ENCODE data around the gene TMEM258. TPM values are rescaled to one million over a fixed set of nuclear protein-coding genes. Genes with fewer than 3 reads are reported as not detected.

The TMEM258 gene
- total and polyA plus RNA-seq, 9 of the 15 experiments (the other 6 are each of a cell fraction or from before 2014, with no cell fraction given), result 97.2 to 856 (median 231) TPM

DNA sequence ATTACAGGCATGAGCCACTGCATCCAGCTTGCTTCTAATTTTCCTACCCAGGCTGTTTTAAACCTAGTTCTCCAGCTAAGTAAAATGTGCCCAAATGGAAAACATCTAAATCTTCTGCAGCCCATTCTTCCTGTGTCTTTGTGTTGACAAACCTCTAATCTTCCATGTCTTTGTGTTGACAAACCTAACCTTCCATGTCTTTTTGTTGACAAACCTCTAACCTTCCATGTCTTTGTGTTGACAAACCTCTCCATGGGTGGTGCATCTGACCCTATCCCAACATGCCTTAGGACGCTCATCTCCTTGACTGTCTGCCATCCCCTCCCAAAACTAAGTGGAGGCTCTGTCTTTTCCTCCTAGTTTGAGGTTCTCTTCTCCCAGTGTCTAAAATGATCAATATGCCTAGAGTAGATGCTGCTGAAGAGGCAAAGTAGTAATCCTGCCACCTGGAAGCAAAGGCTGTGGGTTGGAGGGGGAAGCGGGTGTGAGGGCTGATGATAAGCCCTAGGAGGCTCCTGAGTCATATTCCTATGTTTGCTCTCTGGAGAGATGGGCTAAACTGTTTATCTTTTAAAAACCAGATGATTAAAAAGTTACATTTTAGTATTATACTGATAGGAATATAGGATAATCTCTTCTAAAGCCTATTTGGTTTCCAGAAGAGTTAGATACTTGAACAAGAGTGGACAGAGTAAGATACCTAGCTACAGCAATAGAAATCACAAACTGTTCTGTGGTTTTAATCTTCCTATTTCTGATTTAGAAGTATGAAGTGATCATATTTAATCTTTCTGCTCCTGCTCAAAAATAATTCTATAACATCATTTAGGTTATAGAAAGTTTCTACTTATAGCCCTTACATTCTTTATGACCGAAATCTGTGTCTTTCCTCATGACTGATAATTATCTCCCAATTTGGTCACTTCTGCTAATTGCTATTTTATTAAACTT lies 8.2 kb upstream of the TMEM258 start (continued):
- TF ChIP-seq NR1H2 (CRISPR knock-in tag; IDR thresholded peaks at IDR 0.05) (no peak), CBX5 (IDR thresholded peaks at IDR 0.05; ENCODE audit: borderline replicate concordance, low read depth) (no peak), ZNF212 (CRISPR knock-in tag; IDR thresholded peaks at IDR 0.05) (no peak), NFE2 (IDR thresholded peaks at IDR 0.05; ENCODE audit: low read depth) (peak; percentile 79), BHLHE40 (IDR thresholded peaks at IDR 0.05; ENCODE audit: low read length) (peak; percentile 47; the same call in 1 of the 2 replicates), ASH1L (IDR thresholded peaks at IDR 0.05; ENCODE audit: borderline replicate concordance, low read depth, partially characterized antibody) (no peak), ARID1B (IDR thresholded peaks at IDR 0.05) (peak; percentile 98), ZNF41 (CRISPR knock-in tag; conservative IDR thresholded peaks at IDR 0.05) (0 out of 2 replicates have a peak, but pooled peaks have one; percentile 21), JUN (IDR thresholded peaks at IDR 0.05; ENCODE audit: borderline replicate concordance, low read depth, low read length) (peak; percentile 53; the same call in 1 of the 2 replicates), JUN (CRISPR knock-in tag; IDR thresholded peaks at IDR 0.05; ENCODE audit: borderline replicate concordance) (no peak), ZNF274 (IDR thresholded peaks at IDR 0.05; ENCODE audit: borderline replicate concordance, low read depth, low read length) (peak; percentile 43; the same call in 1 of the 2 replicates), KLF1 (tag; IDR thresholded peaks at IDR 0.05) (no peak), TBP (optimal IDR thresholded peaks at IDR 0.05; ENCODE audit: low read depth, low read length) (no peak), SMAD3 (CRISPR knock-in tag; conservative IDR thresholded peaks at IDR 0.05) (no peak), SIN3B (IDR thresholded peaks at IDR 0.05; ENCODE audit: low read depth) (no peak), ZNF232 (CRISPR knock-in tag; IDR thresholded peaks at IDR 0.05) (no peak), NR2F6 (CRISPR knock-in tag; IDR thresholded peaks at IDR 0.05) (no peak), NBN (IDR thresholded peaks at IDR 0.05; ENCODE audit: low read depth) (no peak), MXI1 (IDR thresholded peaks at IDR 0.05; ENCODE audit: low read depth, low read length) (no peak), NCOA2 (IDR thresholded peaks at IDR 0.05; ENCODE audit: partially characterized antibody in 2 of 2) (no peak), RCOR1 (IDR thresholded peaks at IDR 0.05; ENCODE audit: borderline replicate concordance in 1 of 2, low read depth in 2 of 2, low read length in 2 of 2) (peak; percentile 46 to 89; a peak in 3 of 4 replicates), GATAD2A (IDR thresholded peaks at IDR 0.05) (peak; percentile 73; the same call in 1 of the 2 replicates), GABPB2 (CRISPR knock-in tag; conservative IDR thresholded peaks at IDR 0.05) (no peak), PML (IDR thresholded peaks at IDR 0.05; ENCODE audit: low read length) (peak; percentile 92), GTF2E2 (tag; IDR thresholded peaks at IDR 0.05) (no peak; the same call in 1 of the 2 replicates)
- TF ChIP-seq, protein P1, sequence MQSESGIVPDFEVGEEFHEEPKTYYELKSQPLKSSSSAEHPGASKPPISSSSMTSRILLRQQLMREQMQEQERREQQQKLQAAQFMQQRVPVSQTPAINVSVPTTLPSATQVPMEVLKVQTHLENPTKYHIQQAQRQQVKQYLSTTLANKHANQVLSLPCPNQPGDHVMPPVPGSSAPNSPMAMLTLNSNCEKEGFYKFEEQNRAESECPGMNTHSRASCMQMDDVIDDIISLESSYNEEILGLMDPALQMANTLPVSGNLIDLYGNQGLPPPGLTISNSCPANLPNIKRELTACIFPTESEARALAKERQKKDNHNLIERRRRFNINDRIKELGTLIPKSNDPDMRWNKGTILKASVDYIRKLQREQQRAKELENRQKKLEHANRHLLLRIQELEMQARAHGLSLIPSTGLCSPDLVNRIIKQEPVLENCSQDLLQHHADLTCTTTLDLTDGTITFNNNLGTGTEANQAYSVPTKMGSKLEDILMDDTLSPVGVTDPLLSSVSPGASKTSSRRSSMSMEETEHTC (IDR thresholded peaks at IDR 0.05), result no peak
- TF ChIP-seq, protein P2, sequence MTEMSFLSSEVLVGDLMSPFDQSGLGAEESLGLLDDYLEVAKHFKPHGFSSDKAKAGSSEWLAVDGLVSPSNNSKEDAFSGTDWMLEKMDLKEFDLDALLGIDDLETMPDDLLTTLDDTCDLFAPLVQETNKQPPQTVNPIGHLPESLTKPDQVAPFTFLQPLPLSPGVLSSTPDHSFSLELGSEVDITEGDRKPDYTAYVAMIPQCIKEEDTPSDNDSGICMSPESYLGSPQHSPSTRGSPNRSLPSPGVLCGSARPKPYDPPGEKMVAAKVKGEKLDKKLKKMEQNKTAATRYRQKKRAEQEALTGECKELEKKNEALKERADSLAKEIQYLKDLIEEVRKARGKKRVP (CRISPR knock-in tag; IDR thresholded peaks at IDR 0.05), result no peak
- TF ChIP-seq, protein P3, sequence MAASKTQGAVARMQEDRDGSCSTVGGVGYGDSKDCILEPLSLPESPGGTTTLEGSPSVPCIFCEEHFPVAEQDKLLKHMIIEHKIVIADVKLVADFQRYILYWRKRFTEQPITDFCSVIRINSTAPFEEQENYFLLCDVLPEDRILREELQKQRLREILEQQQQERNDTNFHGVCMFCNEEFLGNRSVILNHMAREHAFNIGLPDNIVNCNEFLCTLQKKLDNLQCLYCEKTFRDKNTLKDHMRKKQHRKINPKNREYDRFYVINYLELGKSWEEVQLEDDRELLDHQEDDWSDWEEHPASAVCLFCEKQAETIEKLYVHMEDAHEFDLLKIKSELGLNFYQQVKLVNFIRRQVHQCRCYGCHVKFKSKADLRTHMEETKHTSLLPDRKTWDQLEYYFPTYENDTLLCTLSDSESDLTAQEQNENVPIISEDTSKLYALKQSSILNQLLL (CRISPR knock-in tag; IDR thresholded peaks at IDR 0.05; ENCODE audit: borderline replicate concordance), result no peak

Measured in K562 (cell line).